HEK293T (cell line): ENCODE data around the gene PPARGC1A.

ENCODE experiments used
- ELF4 ChIP-seq: fragments of 450-650 bp; IDR thresholded peaks from 2 replicates; pipeline ENCODE4 v1.6.1; 2017; ENCODE audit warnings: antibody characterized with exemption
- FOXA1 ChIP-seq: fragments of 450-650 bp; IDR thresholded peaks from 2 replicates; pipeline ENCODE4 v1.6.1; 2016; ENCODE audit warnings: mild to moderate bottlenecking
- FOXM1 ChIP-seq: fragments of 450-650 bp; IDR thresholded peaks from 2 replicates; pipeline ENCODE4 v1.6.1; 2017; ENCODE audit warnings: mild to moderate bottlenecking, borderline replicate concordance
- SUZ12 ChIP-seq: fragments of 450-650 bp; IDR thresholded peaks from 2 replicates; pipeline ENCODE4 v1.6.1; 2016; ENCODE audit warnings: mild to moderate bottlenecking
- TARDBP ChIP-seq: fragments of 450-650 bp; IDR thresholded peaks from 2 replicates; pipeline ENCODE4 v1.6.1; 2016
- ZNF384 ChIP-seq: fragments of 450-650 bp; IDR thresholded peaks from 2 replicates; pipeline ENCODE4 v1.6.1; 2016
- TF ChIP-seq, protein P1 (sequence below): fragments of 450-650 bp; IDR thresholded peaks from 2 replicates; pipeline ENCODE4 v1.6.1; 2016

DNA sequence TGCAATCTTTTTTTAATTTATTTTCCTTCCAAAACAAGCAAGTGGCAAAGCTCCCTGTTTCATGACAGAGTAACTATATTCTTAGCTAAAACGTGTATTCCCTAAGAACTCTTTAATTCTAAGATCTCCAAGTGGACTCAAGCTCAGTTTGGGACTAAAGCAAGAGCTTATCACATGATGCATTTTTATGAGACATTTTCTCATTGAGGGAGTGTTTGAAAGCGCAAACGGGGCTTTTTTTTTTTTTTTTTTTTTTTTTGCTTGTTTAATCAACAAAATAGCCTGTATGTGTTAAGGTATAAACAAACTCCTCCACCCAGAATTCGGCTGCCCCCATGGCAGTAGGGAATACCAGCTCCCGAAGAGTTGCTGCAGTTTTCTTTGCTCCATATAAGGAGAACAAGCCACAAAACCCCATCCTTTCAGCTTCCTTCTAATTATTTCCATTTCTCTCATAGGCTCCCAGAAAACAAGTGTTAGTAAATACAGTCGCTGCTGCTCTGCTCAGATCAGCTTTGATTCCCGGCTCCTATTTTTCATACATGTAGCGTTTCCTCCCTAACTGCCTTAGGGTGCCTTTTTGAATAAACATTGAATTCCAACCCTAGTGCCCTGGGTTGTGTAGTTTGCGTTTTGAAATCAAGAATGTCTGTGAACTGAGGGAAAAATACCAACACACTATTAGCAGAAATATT, 669 bp upstream of the PPARGC1A start:
- TF ChIP-seq, protein P1, sequence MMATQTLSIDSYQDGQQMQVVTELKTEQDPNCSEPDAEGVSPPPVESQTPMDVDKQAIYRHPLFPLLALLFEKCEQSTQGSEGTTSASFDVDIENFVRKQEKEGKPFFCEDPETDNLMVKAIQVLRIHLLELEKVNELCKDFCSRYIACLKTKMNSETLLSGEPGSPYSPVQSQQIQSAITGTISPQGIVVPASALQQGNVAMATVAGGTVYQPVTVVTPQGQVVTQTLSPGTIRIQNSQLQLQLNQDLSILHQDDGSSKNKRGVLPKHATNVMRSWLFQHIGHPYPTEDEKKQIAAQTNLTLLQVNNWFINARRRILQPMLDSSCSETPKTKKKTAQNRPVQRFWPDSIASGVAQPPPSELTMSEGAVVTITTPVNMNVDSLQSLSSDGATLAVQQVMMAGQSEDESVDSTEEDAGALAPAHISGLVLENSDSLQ: no peak
- TF ChIP-seq SUZ12 (no peak), FOXM1 (no peak), ZNF384 (no peak; the same call in 1 of the 2 replicates), FOXA1 (no peak), ELF4 (no peak), TARDBP (no peak)
